Spleen (tissue), 11 donors: ENCODE measurements around the gene CD58. TPM values are rescaled to one million over a fixed set of nuclear protein-coding genes. Genes with fewer than 3 reads are reported as not detected.

Experiments
- DNase-seq: peaks from one replicate; pipeline ENCODE4 v3.0.0-alpha.2; 2020
- H3K27ac ChIP-seq, 8 donors: fragments of 200-600 bp; sonication (generic) in 7 of 8; 1 replicate in 4 of 8; 2 replicates in 4 of 8; pipeline versions ENCODE4 v1.5.0 to v1.8.0; 2016 to 2021; ENCODE audit warnings: inconsistent platforms in 4 of 8, mild to moderate bottlenecking in 4 of 8, moderate library complexity in 1 of 8
- H3K27me3 ChIP-seq, 7 donors: fragments of 200-600 bp; sonication (generic) in 6 of 7; replicated peaks in 1 of 7; 1 replicate in 4 of 7; 2 replicates in 3 of 7; pipeline versions ENCODE4 v1.5.0 to v1.8.0; 2016 to 2021; ENCODE audit warnings: inconsistent platforms in 3 of 7, mild to moderate bottlenecking in 1 of 7
- H3K36me3 ChIP-seq, 6 donors: fragments of 200-600 bp; sonication (generic) in 5 of 6; 1 replicate in 4 of 6; 2 replicates in 2 of 6; pipeline versions ENCODE4 v1.5.0 to v1.8.0; 2016 to 2021; ENCODE audit warnings: inconsistent platforms in 2 of 6
- H3K4me1 ChIP-seq, 6 donors: fragments of 200-600 bp; sonication (generic) in 5 of 6; 1 replicate in 3 of 6; 2 replicates in 3 of 6; pipeline versions ENCODE4 v1.5.0 to v1.8.0; 2016 to 2021; ENCODE audit warnings: inconsistent platforms in 3 of 6
- H3K4me3 ChIP-seq, 8 donors: fragments of 200-600 bp; sonication (generic) in 7 of 8; 1 replicate in 4 of 8; 2 replicates in 4 of 8; pipeline versions ENCODE4 v1.5.0 to v1.8.0; 2016 to 2021; ENCODE audit warnings: inconsistent platforms in 4 of 8, mild to moderate bottlenecking in 4 of 8, moderate library complexity in 2 of 8
- H3K9me3 ChIP-seq, 8 donors: fragments of 200-600 bp; sonication (generic) in 7 of 8; 1 replicate in 4 of 8; 2 replicates in 4 of 8; pipeline versions ENCODE4 v1.5.0 to v1.8.0; 2016 to 2021; ENCODE audit warnings: inconsistent platforms in 4 of 8
- POLR2A ChIP-seq, 3 donors: fragments of 450-650 bp; IDR thresholded peaks; one replicate each; pipeline ENCODE4 v1.5.1; 2017; ENCODE audit warnings: antibody characterized with exemption in 3 of 3, mild to moderate bottlenecking in 1 of 3
- POLR2AphosphoS5 ChIP-seq, 3 donors: sonication (generic); formaldehyde crosslinking; IDR thresholded peaks; one replicate each; pipeline ENCODE4 v1.5.1; 2017; ENCODE audit warnings: antibody characterized with exemption in 3 of 3
- WGBS, 5 donors: extraction: QIAGEN DNeasy Blood & Tissue Kit in 3 of 5; methylation state at CpG; one replicate each; pipeline versions ENCODE4 v1.1.5 to v1.1.7; 2013 to 2018; 5-methylcytosine and 5-hydroxymethylcytosine counted together
- intact Hi-C: fragments of 100-400 bp; cut with DNase I; formaldehyde crosslinking; loops from one replicate; pipeline ENCODE4 v1.15.0; 2023; ENCODE audit warnings: low total_unique reads
- polyA plus RNA-seq, 3 donors: library from polyadenylated mRNA; stranded (reverse); fragments of 200-250 nt; gene quantifications; one replicate each; pipeline ENCODE4 v1.2.1, GENCODE V29; 2013
- total RNA-seq, 7 donors: library from RNA; depleted of rRNA in 3 of 7; stranded (reverse); fragments of >200 nt in 3 of 7; fragmentation: NEBNext Ultra II Directional in 4 of 7; extraction: Animal tissue kit (Norgen Biotek cat#: 25700) in 4 of 7; gene quantifications; one replicate each; pipeline versions ENCODE4 v1.1.0 to v1.2.1, GENCODE V29; 2016 to 2021
- TF ChIP-seq, protein P1 (sequence below), 11 experiments: fragments of 200-600 bp in 7 of 11; fragments of 450-650 bp in 4 of 11; sonication (generic) in 4 of 11; IDR thresholded peaks in 8 of 11; conservative IDR thresholded peaks in 3 of 11; 1 replicate in 7 of 11; 2 replicates in 4 of 11; pipeline versions ENCODE4 v1.4.0 to v1.8.0; 2016 to 2021; ENCODE audit warnings: antibody characterized with exemption in 11 of 11, inconsistent platforms in 4 of 11, mild to moderate bottlenecking in 1 of 11
- donor health status: healthy with polysubstance abuse.
- donor health status: DM: no; HTN: no; CAD: no; lungs with moderate emphysema.
- donor health status: DM: no; HTN: no; CAD: no.
- donor health status: Bipolar disorder and iron deficiency.
- donor health status: healthy.
- donor health status: DM: no; HTN: no; CAD: no.
- donor health status: DM: yes; HTN: yes; CAD: no.

The CD58 gene
- total and polyA plus RNA-seq, 10 donors: 9.7 to 52.1 (median 30.0) TPM

DNA sequence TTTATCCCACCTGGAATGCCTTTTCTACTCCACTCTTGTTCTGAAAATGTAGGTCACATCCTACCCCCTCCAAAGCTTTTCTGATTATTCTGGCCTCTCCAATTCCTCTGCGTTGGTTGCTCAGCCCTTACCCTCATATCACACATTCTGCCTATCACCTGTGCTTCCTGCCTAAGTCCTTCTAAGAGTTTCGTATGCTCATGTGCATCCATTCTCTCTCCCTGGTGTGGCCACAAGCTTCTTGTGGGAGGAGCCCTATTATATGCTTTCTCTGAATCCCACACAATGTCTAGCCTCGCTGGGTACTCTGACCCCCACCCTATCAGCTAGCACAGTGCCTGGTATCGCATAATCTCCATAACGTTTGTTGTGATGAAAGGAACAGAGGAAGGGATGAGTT is 54.2 kb downstream of the CD58 start:
- H3K27ac ChIP-seq: peak overlapping the region in 5 of 8 donors; percentile 83 to 95 (median 94)
- DNase-seq: no peak
- H3K9me3 ChIP-seq: no peaks in the 10 kb centered on the region
- H3K4me3 ChIP-seq: peak overlapping the region in 1 of 8 donors; percentile 57
- TF ChIP-seq POLR2A (IDR thresholded peaks at IDR 0.05) (no peak), POLR2AphosphoS5 (IDR thresholded peaks at IDR 0.05) (no peak)
- TF ChIP-seq, protein P1, sequence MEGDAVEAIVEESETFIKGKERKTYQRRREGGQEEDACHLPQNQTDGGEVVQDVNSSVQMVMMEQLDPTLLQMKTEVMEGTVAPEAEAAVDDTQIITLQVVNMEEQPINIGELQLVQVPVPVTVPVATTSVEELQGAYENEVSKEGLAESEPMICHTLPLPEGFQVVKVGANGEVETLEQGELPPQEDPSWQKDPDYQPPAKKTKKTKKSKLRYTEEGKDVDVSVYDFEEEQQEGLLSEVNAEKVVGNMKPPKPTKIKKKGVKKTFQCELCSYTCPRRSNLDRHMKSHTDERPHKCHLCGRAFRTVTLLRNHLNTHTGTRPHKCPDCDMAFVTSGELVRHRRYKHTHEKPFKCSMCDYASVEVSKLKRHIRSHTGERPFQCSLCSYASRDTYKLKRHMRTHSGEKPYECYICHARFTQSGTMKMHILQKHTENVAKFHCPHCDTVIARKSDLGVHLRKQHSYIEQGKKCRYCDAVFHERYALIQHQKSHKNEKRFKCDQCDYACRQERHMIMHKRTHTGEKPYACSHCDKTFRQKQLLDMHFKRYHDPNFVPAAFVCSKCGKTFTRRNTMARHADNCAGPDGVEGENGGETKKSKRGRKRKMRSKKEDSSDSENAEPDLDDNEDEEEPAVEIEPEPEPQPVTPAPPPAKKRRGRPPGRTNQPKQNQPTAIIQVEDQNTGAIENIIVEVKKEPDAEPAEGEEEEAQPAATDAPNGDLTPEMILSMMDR (IDR thresholded peaks at IDR 0.05 in 8 of 11, conservative IDR thresholded peaks at IDR 0.05 in 3 of 11): no peak
- H3K4me1 ChIP-seq: peaks cover 16 to 59% (median 29%) of the 10 kb centered on the region in 6 donors
- peaks cover 0 to 45% (median 5%) of the 10 kb centered on the region in 6 donors for H3K36me3 ChIP-seq
- no peaks in the 10 kb centered on the region for H3K27me3 ChIP-seq
- 77 to 87% (median 82%) methylated on average over 5 of the region's 5 CpGs for WGBS, 5 donors
- intact Hi-C loops: loop anchor here (10.0 kb wide), 1 partner anchor 58 kb away; the partner anchor contains the start of gene CD58

DNA sequence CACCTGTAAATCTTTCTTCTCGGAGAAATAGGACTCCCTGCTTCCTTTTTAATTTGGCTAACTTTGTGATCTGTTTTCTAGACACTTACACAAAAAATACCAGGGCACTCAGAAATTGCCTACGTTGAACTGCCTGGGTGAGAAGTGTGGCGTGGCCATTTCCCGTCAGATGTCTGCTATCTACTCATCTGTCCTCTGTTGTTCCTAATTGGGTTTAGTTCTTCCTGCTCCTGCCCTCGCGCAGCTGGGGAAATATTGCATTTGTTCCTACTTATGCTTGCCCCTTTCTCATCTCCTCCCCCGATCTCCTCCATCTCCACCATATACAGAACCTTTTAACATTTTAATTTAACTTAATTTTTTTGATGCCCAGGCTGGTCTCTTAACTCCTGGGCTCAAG is 55.1 kb downstream of the CD58 start:
- Histone ChIP-seq H3K9me3 (no peaks in the 10 kb centered on the region), H3K36me3 (peaks cover 0 to 36% (median 3%) of the 10 kb centered on the region in 6 donors), H3K4me3 (peak overlapping the region in 1 of 8 donors; percentile 57), H3K4me1 (peaks cover 16 to 68% (median 29%) of the 10 kb centered on the region in 6 donors), H3K27me3 (no peaks in the 10 kb centered on the region), H3K27ac (peak overlapping the region; percentile 64 to 95 (median 92))
- WGBS, 5 donors: 18 to 38% (median 27%) methylated on average over 7 of the region's 7 CpGs
- TF ChIP-seq POLR2AphosphoS5 (IDR thresholded peaks at IDR 0.05) (peak in 1 of 3 donors; percentile 50), POLR2A (IDR thresholded peaks at IDR 0.05) (no peak)
- TF ChIP-seq, protein P1 (IDR thresholded peaks at IDR 0.05 in 8 of 11, conservative IDR thresholded peaks at IDR 0.05 in 3 of 11): no peak
- DNase-seq: no peak
- intact Hi-C loops: loop anchor here (10.0 kb wide), 1 partner anchor 59 kb away; the partner anchor contains the start of gene CD58

DNA sequence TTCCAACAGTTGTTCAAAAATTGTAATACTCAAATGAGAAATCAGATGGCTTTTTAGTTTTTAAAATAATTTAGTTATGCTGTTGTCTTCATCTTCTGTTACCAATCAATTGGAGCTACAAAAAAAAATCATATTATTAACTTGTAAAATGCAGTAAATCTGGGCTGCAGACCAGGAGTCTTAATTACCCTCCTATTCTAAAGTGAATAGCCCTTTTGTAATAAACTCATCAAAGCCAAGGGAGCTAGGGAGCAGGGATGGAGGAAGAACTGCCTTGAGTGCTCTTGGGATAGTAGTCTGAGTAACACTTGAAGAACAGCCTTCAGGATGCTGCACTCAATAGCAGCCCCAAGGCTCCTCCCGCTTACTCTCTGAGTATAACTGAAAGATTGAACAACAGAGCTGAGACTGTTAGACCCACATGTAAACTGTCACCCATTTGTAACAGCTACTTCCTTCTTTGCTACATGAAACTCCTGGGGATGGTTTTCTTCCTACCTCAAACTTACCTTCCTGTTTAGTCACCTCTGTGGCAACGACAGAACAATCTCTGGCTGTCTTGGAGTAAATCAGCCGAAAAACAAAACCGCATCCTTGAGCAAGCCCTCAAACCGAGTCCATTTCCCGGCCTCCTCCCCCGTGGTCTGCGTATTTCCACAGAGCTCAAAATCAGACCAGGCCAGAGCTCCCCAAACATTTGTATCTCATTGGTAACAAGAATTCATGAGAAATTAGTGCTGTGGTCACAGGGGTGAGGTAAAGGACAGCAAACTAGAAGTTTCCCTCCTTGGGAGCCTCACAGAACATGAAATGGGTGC is 55.9 kb downstream of the CD58 start:
- DNase-seq: peak; percentile 85
- no peaks in the 10 kb centered on the region for H3K27me3 ChIP-seq
- H3K4me3 ChIP-seq: peak overlapping the region in 1 of 8 donors; percentile 57
- no peak for TF ChIP-seq POLR2A (IDR thresholded peaks at IDR 0.05)
- TF ChIP-seq POLR2AphosphoS5 (IDR thresholded peaks at IDR 0.05): peak in 1 of 3 donors; percentile 65
- TF ChIP-seq, protein P1 (IDR thresholded peaks at IDR 0.05 in 8 of 11, conservative IDR thresholded peaks at IDR 0.05 in 3 of 11): peak in 1 of 11 experiments; percentile 6
- H3K36me3 ChIP-seq: peaks cover 0 to 28% (median 3%) of the 10 kb centered on the region in 6 donors
- peaks cover 16 to 76% (median 32%) of the 10 kb centered on the region in 6 donors for H3K4me1 ChIP-seq
- WGBS, 5 donors: 18 to 37% (median 23%) methylated on average over 8 of the region's 8 CpGs
- intact Hi-C loops: loop anchor here (10.0 kb wide), 1 partner anchor 60 kb away; the partner anchor contains the start of gene CD58
- peak overlapping the region; percentile 64 to 95 (median 92) for H3K27ac ChIP-seq
- H3K9me3 ChIP-seq: no peaks in the 10 kb centered on the region

DNA sequence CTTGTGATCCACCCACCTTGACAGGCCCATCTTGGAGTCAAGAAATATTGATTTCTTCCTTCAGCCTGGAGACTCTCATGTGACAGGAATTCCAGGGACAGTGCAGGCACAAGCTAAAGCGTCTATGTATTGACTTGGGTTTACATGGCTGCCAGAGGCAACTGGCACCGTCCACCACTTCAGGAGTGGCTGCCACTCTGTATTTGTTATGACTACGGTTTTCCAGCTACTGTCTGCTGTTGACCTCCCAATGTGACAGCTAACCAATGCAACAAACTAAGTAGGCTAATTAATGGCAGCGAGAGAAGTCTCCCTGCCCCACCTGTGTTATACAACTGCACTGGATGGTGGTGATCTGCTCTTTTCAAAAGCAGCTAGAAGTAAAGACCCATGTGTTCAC is 56.9 kb downstream of the CD58 start:
- H3K36me3 ChIP-seq: peaks cover 0 to 20% (median 1%) of the 10 kb centered on the region in 6 donors
- intact Hi-C loops: loop anchor here (10.0 kb wide), 1 partner anchor 61 kb away; the partner anchor contains the start of gene CD58
- TF ChIP-seq POLR2A (IDR thresholded peaks at IDR 0.05): no peak
- no peak for TF ChIP-seq POLR2AphosphoS5 (IDR thresholded peaks at IDR 0.05)
- TF ChIP-seq, protein P1 (IDR thresholded peaks at IDR 0.05 in 8 of 11, conservative IDR thresholded peaks at IDR 0.05 in 3 of 11): no peak
- no peak for DNase-seq
- H3K9me3 ChIP-seq: no peaks in the 10 kb centered on the region
- H3K4me1 ChIP-seq: peaks cover 16 to 86% (median 38%) of the 10 kb centered on the region in 6 donors
- peak overlapping the region in 1 of 8 donors; percentile 57 for H3K4me3 ChIP-seq
- H3K27ac ChIP-seq: peak overlapping the region; percentile 30 to 95 (median 92)
- H3K27me3 ChIP-seq: no peaks in the 10 kb centered on the region
- WGBS, 5 donors: 86 to 97% (median 92%) methylated on average over 3 to 4 of the region's 4 CpGs
